AG09309 (cell line): ENCODE data around the gene DLG2.
A peak's percentile ranks its signal among the peaks of the same experiment; 100 is the strongest.
"Not testable (repeated sequence)": the region's sequence is repeated elsewhere in the genome, so short reads cannot be mapped to it uniquely, and the experiment has no call there.

ENCODE experiments used
- DNase-seq: peaks from one replicate; pipeline ENCODE4 v3.0.0-alpha.2; 2010; ENCODE audit warnings: low read depth
- H3K4me3 ChIP-seq: 2 replicates; pipeline ENCODE4 v1.5.1; 2011; ENCODE audit warnings: mild to moderate bottlenecking, low read depth, low read length, moderate library complexity; ENCODE audit not compliant: control insufficient read depth
- CTCF ChIP-seq: IDR thresholded peaks from 2 replicates; pipeline ENCODE4 v1.5.1; 2011; ENCODE audit warnings: mild to moderate bottlenecking, low read depth, low read length, inconsistent platforms; ENCODE audit not compliant: insufficient read depth, control insufficient read depth; ENCODE audit errors: missing control alignments

DLG2 gene

GRCh38 chr11:85627332-85627997, at the start of gene DLG2:
Gene DLG2, minus strand, starts transcription at chr11:85627344.
- no peak for TF ChIP-seq CTCF
- no peak for DNase-seq

GRCh38 chr11:85673393-85673792, 46.2 kb upstream of the DLG2 start:
- DNase-seq: no peak
- H3K4me3 ChIP-seq: no peak overlapping the region
- TF ChIP-seq CTCF: no peak

More at GRCh38 chr11:85627332-85627997, at the start of gene DLG2:
- H3K4me3 ChIP-seq: peak within 1 kb of the TSS; percentile 76

GRCh38 chr11:85672105-85672902, 45.2 kb upstream of the DLG2 start:
- no peak for TF ChIP-seq CTCF
- DNase-seq: no peak
- no peak overlapping the region for H3K4me3 ChIP-seq

- not testable (repeated sequence) for H3K4me3 ChIP-seq, DNase-seq
Observed at GRCh38 chr11:85670949-85671663, 44.0 kb upstream of the DLG2 start.

GRCh38 chr11:85668157-85668556, 41.0 kb upstream of the DLG2 start:
- no peak for TF ChIP-seq CTCF
- no peak for DNase-seq
- H3K4me3 ChIP-seq: no peak overlapping the region

- H3K4me3 ChIP-seq: no peak overlapping the region
- no peak for DNase-seq
- no peak for TF ChIP-seq CTCF
Observed at GRCh38 chr11:85666687-85667086, 39.5 kb upstream of the DLG2 start.

GRCh38 chr11:85665733-85666132, 38.6 kb upstream of the DLG2 start:
- no peak for DNase-seq
- TF ChIP-seq CTCF: no peak
- no peak overlapping the region for H3K4me3 ChIP-seq
